KMS-11 (cell line): ENCODE measurements around the gene DUSP14.
"Not testable (repeated sequence)": the region's sequence is repeated elsewhere in the genome, so short reads cannot be mapped to it uniquely, and the experiment has no call there.

Source experiments
- H2AFZ ChIP-seq: fragments of 200-600 bp; sonication (generic); 2 replicates; pipeline ENCODE4 v1.6.1; 2016; ENCODE audit warnings: antibody characterized with exemption, mixed run types, low read depth
- H3K27ac ChIP-seq: fragments of 200-600 bp; sonication (generic); 2 replicates; pipeline ENCODE4 v1.6.1; 2016; ENCODE audit warnings: mild to moderate bottlenecking, mixed run types
- H3K27me3 ChIP-seq: fragments of 200-600 bp; sonication (generic); 2 replicates; pipeline ENCODE4 v1.6.1; 2017; ENCODE audit warnings: mild to moderate bottlenecking, low read depth, mixed run types, moderate library complexity; ENCODE audit not compliant: insufficient read depth
- H3K36me3 ChIP-seq: fragments of 200-600 bp; sonication (generic); 2 replicates; pipeline ENCODE4 v1.6.1; 2017; ENCODE audit warnings: mild to moderate bottlenecking, mixed run types; ENCODE audit not compliant: insufficient read depth
- H3K4me1 ChIP-seq: fragments of 200-600 bp; sonication (generic); 2 replicates; pipeline ENCODE4 v1.6.1; 2016; ENCODE audit warnings: mild to moderate bottlenecking, low read depth, mixed run types; ENCODE audit not compliant: poor library complexity, severe bottlenecking
- H3K4me2 ChIP-seq: fragments of 200-600 bp; sonication (generic); 2 replicates; pipeline ENCODE4 v1.7.0; 2016; ENCODE audit warnings: mild to moderate bottlenecking, mixed run types
- H3K4me3 ChIP-seq: fragments of 200-600 bp; sonication (generic); IDR thresholded peaks from 2 replicates; pipeline ENCODE4 v1.6.1; 2017; ENCODE audit warnings: low read depth, low read length, mixed read lengths; ENCODE audit not compliant: insufficient read depth
- H3K79me2 ChIP-seq: fragments of 200-600 bp; sonication (generic); 2 replicates; pipeline ENCODE4 v1.6.1; 2016; ENCODE audit warnings: low read depth, mixed run types; ENCODE audit not compliant: insufficient read depth
- H3K9ac ChIP-seq: fragments of 200-600 bp; sonication (generic); 2 replicates; pipeline ENCODE4 v1.6.1; 2016; ENCODE audit warnings: mild to moderate bottlenecking, mixed run types
- H4K20me1 ChIP-seq: fragments of 200-600 bp; sonication (generic); 2 replicates; pipeline ENCODE4 v1.6.1; 2016; ENCODE audit warnings: mild to moderate bottlenecking, mixed run types; ENCODE audit not compliant: insufficient read depth
- TF ChIP-seq, protein P1 (sequence below): fragments of 200-600 bp; sonication (generic); conservative IDR thresholded peaks from 2 replicates; pipeline ENCODE4 v1.6.1; 2017; ENCODE audit warnings: low read depth, mild to moderate bottlenecking, antibody characterized with exemption, low read length, moderate library complexity, mixed read lengths

The DUSP14 gene

DNA sequence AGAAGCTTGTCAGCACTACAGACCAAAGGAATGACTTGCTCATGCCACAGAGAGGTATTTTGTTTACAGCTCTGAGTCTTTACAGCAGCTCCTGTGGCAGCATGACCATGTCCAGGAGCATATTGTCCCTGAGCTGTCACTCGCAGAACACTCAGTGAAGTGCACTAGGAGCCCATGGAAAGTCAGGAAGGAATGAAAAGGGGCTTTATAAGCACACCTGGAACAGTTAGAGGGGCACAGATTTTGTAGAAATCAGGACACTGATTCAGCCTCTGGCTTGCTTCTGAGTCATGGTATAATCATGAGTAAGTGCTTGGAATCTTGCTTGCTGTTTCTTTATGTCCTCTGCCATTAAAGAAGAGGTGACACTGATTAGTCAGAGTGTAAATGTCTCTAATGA lies 42.0 kb upstream of the DUSP14 start:
- H3K4me2 ChIP-seq: no peak overlapping the region
- no peaks in the 10 kb centered on the region for H3K4me1 ChIP-seq
- H3K27ac ChIP-seq: no peak overlapping the region
- H3K79me2 ChIP-seq: no peaks in the 10 kb centered on the region
- H3K36me3 ChIP-seq: peaks cover 2% of the 10 kb centered on the region; the same call in 1 of the 2 replicates
- no peak overlapping the region for H3K9ac ChIP-seq
- H4K20me1 ChIP-seq: no peaks in the 10 kb centered on the region
- H2AFZ ChIP-seq: no peak overlapping the region
- no peak overlapping the region for H3K4me3 ChIP-seq
- TF ChIP-seq, protein P1, sequence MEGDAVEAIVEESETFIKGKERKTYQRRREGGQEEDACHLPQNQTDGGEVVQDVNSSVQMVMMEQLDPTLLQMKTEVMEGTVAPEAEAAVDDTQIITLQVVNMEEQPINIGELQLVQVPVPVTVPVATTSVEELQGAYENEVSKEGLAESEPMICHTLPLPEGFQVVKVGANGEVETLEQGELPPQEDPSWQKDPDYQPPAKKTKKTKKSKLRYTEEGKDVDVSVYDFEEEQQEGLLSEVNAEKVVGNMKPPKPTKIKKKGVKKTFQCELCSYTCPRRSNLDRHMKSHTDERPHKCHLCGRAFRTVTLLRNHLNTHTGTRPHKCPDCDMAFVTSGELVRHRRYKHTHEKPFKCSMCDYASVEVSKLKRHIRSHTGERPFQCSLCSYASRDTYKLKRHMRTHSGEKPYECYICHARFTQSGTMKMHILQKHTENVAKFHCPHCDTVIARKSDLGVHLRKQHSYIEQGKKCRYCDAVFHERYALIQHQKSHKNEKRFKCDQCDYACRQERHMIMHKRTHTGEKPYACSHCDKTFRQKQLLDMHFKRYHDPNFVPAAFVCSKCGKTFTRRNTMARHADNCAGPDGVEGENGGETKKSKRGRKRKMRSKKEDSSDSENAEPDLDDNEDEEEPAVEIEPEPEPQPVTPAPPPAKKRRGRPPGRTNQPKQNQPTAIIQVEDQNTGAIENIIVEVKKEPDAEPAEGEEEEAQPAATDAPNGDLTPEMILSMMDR: no peak
- no peaks in the 10 kb centered on the region for H3K27me3 ChIP-seq

DNA sequence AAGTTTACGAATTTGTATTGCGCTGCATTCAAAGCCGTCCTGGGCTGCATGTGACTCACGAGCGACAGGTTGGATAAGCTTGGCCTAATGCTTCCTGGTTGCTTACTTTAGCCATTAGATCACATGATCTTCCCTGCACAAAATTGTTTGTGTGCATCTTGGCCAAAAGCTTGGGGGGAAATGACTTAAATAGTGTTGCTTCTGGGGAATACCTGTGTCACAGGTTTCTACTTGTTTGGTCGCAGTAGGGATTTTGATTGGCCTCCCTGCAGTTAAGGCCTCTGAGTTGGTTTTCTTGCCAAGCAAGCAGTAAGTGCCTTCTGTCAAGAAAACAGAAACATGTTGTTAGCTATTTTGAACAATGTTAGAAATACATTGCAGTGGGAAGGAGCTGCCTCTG lies 39.6 kb upstream of the DUSP14 start:
- Histone ChIP-seq H3K4me3 (no peak overlapping the region), H3K4me2 (no peak overlapping the region), H3K9ac (no peak overlapping the region), H2AFZ (no peak overlapping the region), H3K79me2 (no peaks in the 10 kb centered on the region), H3K4me1 (no peaks in the 10 kb centered on the region), H4K20me1 (no peaks in the 10 kb centered on the region), H3K36me3 (no peaks in the 10 kb centered on the region), H3K27ac (no peak overlapping the region), H3K27me3 (no peaks in the 10 kb centered on the region)
- TF ChIP-seq, protein P1: no peak

DNA sequence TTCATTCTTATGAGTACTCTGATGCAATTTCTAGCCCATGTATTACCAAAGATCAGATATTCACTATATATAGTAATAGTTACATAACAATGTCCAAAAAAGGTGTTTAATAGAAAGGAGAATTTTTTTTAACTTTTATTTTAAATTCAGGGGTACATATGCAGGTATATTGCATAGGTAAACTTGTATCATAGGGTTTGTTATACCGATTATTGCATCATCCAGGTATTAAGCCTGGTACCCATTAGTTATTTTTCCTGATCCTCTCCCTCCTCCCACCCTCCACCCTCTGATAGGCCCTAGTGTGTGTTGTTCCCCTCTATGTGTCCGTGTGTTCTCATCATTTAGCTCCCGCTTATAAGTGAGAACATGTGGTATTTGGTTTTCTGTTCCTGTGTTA lies 31.9 kb upstream of the DUSP14 start:
- H3K36me3 ChIP-seq, H3K79me2 ChIP-seq, H3K4me1 ChIP-seq, H3K27me3 ChIP-seq, H2AFZ ChIP-seq, H3K27ac ChIP-seq, H3K4me2 ChIP-seq, H3K9ac ChIP-seq, H4K20me1 ChIP-seq, H3K4me3 ChIP-seq: not testable (repeated sequence)

DNA sequence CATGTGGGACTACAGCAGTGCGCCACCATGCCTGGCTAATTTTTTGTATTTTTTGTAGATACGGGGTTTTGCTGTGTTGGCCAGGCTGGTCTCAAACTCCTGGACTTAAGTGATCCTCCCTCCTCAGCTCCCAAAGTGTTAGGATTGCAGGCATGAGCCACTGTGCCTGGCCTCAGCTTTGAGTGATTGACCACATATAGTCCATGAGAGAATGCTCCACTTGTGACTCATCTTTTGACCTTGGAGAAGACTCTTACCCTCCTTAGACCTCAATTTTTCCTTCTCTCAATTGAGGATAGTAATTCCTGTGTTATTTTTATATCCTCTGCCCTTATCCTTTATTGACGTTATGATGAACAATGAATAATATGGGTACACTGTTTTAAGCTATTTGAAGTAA lies 30.9 kb upstream of the DUSP14 start:
- H3K27me3 ChIP-seq: no peaks in the 10 kb centered on the region
- no peaks in the 10 kb centered on the region for H3K79me2 ChIP-seq
- H3K4me2 ChIP-seq: no peak overlapping the region
- H3K4me3 ChIP-seq: no peak overlapping the region
- TF ChIP-seq, protein P1: no peak
- no peak overlapping the region for H3K9ac ChIP-seq
- H4K20me1 ChIP-seq: no peaks in the 10 kb centered on the region
- H2AFZ ChIP-seq: no peak overlapping the region
- H3K4me1 ChIP-seq: no peaks in the 10 kb centered on the region
- H3K27ac ChIP-seq: no peak overlapping the region
- H3K36me3 ChIP-seq: no peaks in the 10 kb centered on the region

DNA sequence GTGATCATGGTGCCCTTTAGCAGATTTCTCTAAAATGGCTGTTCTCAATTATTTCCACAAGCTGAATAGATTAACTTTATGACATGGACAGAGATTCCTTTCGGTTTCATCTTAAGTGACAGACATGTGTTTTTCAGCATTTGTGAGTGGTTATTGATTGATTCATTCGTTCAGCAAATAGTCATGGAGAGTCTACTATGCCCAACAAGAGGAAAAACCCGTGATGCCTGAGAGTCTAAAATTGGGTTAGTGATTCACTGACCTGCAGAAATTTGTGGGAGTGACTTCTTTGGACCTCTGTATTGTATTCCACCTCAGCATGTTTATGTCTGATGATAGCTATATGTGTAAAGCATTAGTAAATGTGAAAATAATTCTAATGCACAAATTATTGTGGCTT lies 28.0 kb upstream of the DUSP14 start:
- Histone ChIP-seq H3K4me1 (no peaks in the 10 kb centered on the region), H3K79me2 (no peaks in the 10 kb centered on the region), H3K9ac (no peak overlapping the region), H3K27me3 (no peaks in the 10 kb centered on the region), H3K27ac (no peak overlapping the region), H2AFZ (no peak overlapping the region), H3K36me3 (no peaks in the 10 kb centered on the region), H3K4me2 (no peak overlapping the region), H4K20me1 (no peaks in the 10 kb centered on the region), H3K4me3 (no peak overlapping the region)
- TF ChIP-seq, protein P1: no peak
